SK-N-SH (cell line): ENCODE results near the gene HECTD4. TPM values are rescaled to one million over a fixed set of nuclear protein-coding genes. Genes with fewer than 3 reads are reported as not detected.

Source experiments
- CTCF ChIA-PET: fragments of 300-600, 350-600 bp; formaldehyde crosslinking; extraction: SDS; loops from one replicate; lab custom pipeline; 2021; lab: Yijun Ruan, JAX
- POLR2A ChIA-PET: fragments of 350-600 bp; sonication (Branson Sonifier 250); formaldehyde crosslinking; extraction: SDS; loops from one replicate; lab custom pipeline; 2020; ENCODE audit warnings: antibody characterized with exemption, inconsistent platforms; lab: Yijun Ruan, JAX
- DNase-seq: peaks from one replicate; pipeline ENCODE4 v3.0.0; 2012
- H2AFZ ChIP-seq: fragments of 200-600 bp; sonication (generic); 2 replicates; pipeline ENCODE4 v1.8.1; 2016; ENCODE audit warnings: antibody characterized with exemption, mild to moderate bottlenecking, low read depth
- H3F3A ChIP-seq: fragments of 200-600 bp; sonication (generic); replicated peaks from 2 replicates; pipeline ENCODE3; 2016; ENCODE audit warnings: antibody characterized with exemption, mild to moderate bottlenecking; ENCODE audit not compliant: insufficient read depth
- H3K27ac ChIP-seq, 2 experiments: fragments of 200-500 bp in 1 of 2; fragments of 200-600 bp in 1 of 2; sonication (Bioruptor generic) in 1 of 2; sonication (generic), shearing (Covaris generic) in 1 of 2; 2 replicates each; pipeline versions ENCODE4 v1.5.1 to v1.6.1; 2014 to 2016; ENCODE audit warnings: low read depth in 2 of 2, inconsistent platforms in 1 of 2, low read length in 1 of 2, mild to moderate bottlenecking in 1 of 2, mixed read lengths in 1 of 2
- H3K27me3 ChIP-seq: fragments of 200-600 bp; sonication (generic), shearing (Covaris generic); 2 replicates; pipeline ENCODE4 v1.6.1; 2016; ENCODE audit warnings: mixed run types; ENCODE audit not compliant: insufficient read depth
- H3K36me3 ChIP-seq, 2 experiments: fragments of 200-500 bp in 1 of 2; fragments of 200-600 bp in 1 of 2; sonication (Bioruptor generic) in 1 of 2; sonication (generic) in 1 of 2; replicated peaks in 1 of 2; 2 replicates each; pipeline versions ENCODE3 to v1.5.1; 2014 to 2016; ENCODE audit warnings: low read length in 1 of 2, mild to moderate bottlenecking in 1 of 2; ENCODE audit not compliant: insufficient read depth in 2 of 2, control insufficient read depth in 1 of 2
- H3K4me1 ChIP-seq, 2 experiments: fragments of 200-500 bp in 1 of 2; fragments of 200-600 bp in 1 of 2; sonication (Bioruptor generic) in 1 of 2; sonication (generic), shearing (Covaris generic) in 1 of 2; 2 replicates each; pipeline versions ENCODE4 v1.5.1 to v1.6.1; 2014 to 2016; ENCODE audit warnings: low read depth in 1 of 2, low read length in 1 of 2, mixed run types in 1 of 2; ENCODE audit not compliant: insufficient read depth in 2 of 2, control insufficient read depth in 1 of 2
- H3K4me2 ChIP-seq: fragments of 200-600 bp; sonication (generic), shearing (Covaris generic); 2 replicates; pipeline ENCODE4 v1.6.1; 2017; ENCODE audit warnings: mixed run types
- H3K4me3 ChIP-seq, 2 experiments: fragments of 200-500 bp in 1 of 2; fragments of 200-600 bp in 1 of 2; sonication (Bioruptor generic) in 1 of 2; sonication (generic), shearing (Covaris generic) in 1 of 2; 2 replicates each; pipeline versions ENCODE4 v1.5.1 to v1.8.1; 2014 to 2016; ENCODE audit warnings: low read depth in 2 of 2, inconsistent platforms in 1 of 2, low read length in 1 of 2, mild to moderate bottlenecking in 1 of 2, mixed read lengths in 1 of 2, moderate library complexity in 1 of 2
- H3K79me2 ChIP-seq: fragments of 200-600 bp; sonication (generic); 2 replicates; pipeline ENCODE4 v1.8.1; 2017; ENCODE audit warnings: mild to moderate bottlenecking; ENCODE audit not compliant: insufficient read depth
- H3K9ac ChIP-seq: fragments of 200-600 bp; sonication (generic); 2 replicates; pipeline ENCODE4 v1.6.1; 2017; ENCODE audit warnings: mixed run types
- H3K9me2 ChIP-seq: fragments of 200-600 bp; sonication (generic); 2 replicates; pipeline ENCODE4 v1.6.1; 2017; ENCODE audit warnings: mixed run types
- H3K9me3 ChIP-seq: fragments of 200-600 bp; sonication (generic); 2 replicates; pipeline ENCODE4 v1.6.1; 2017; ENCODE audit warnings: mixed run types, mild to moderate bottlenecking, moderate library complexity
- H4K20me1 ChIP-seq: fragments of 200-600 bp; sonication (generic); 2 replicates; pipeline ENCODE4 v1.6.1; 2017; ENCODE audit warnings: mild to moderate bottlenecking, mixed run types; ENCODE audit not compliant: insufficient read depth
- CHD2 ChIP-seq: fragments of 150-350 bp; IDR thresholded peaks from 2 replicates; pipeline ENCODE4 v1.6.1; 2018; ENCODE audit warnings: low read length; ENCODE audit not compliant: partially characterized antibody
- CTCF ChIP-seq: fragments of 200-600 bp; sonication (generic); IDR thresholded peaks from 2 replicates; pipeline ENCODE4 v1.6.1; 2017; ENCODE audit warnings: antibody characterized with exemption, mild to moderate bottlenecking, moderate library complexity
- ELF1 ChIP-seq: IDR thresholded peaks from 2 replicates; pipeline ENCODE4 v1.4.0; 2012
- FOSL2 ChIP-seq: IDR thresholded peaks from 2 replicates; pipeline ENCODE4 v1.4.0; 2012; ENCODE audit warnings: low read depth, mild to moderate bottlenecking, moderate library complexity, borderline replicate concordance
- FOXJ3 ChIP-seq: sonication (generic); formaldehyde crosslinking; IDR thresholded peaks from 2 replicates; pipeline ENCODE4 v1.5.1; 2020; ENCODE audit warnings: mild to moderate bottlenecking, missing genetic modification reagents
- FOXM1 ChIP-seq: IDR thresholded peaks from 2 replicates; pipeline ENCODE4 v1.4.0; 2012; ENCODE audit warnings: low read depth, mild to moderate bottlenecking
- GATA2 ChIP-seq: sonication (generic); formaldehyde crosslinking; IDR thresholded peaks from 2 replicates; pipeline ENCODE4 v1.5.0; 2020; ENCODE audit warnings: mild to moderate bottlenecking, missing genetic modification reagents
- JUND ChIP-seq: IDR thresholded peaks from 2 replicates; pipeline ENCODE4 v1.4.0; 2012
- MXI1 ChIP-seq: IDR thresholded peaks from 2 replicates; pipeline ENCODE4 v1.6.1; 2012; ENCODE audit warnings: mild to moderate bottlenecking, low read depth, low read length, improper control_type of control experiment
- NRF1 ChIP-seq: IDR thresholded peaks from 2 replicates; pipeline ENCODE4 v1.6.1; 2012; ENCODE audit warnings: low read depth, mild to moderate bottlenecking, low read length
- POLR2AphosphoS5 ChIP-seq: IDR thresholded peaks from 2 replicates; pipeline ENCODE4 v1.6.1; 2012; ENCODE audit warnings: low read depth, low read length
- RAD21 ChIP-seq: IDR thresholded peaks from 2 replicates; pipeline ENCODE4 v1.6.1; 2012; ENCODE audit warnings: mild to moderate bottlenecking, low read length
- SIN3A ChIP-seq: IDR thresholded peaks from 2 replicates; pipeline ENCODE4 v1.6.1; 2012; ENCODE audit warnings: low read depth, mild to moderate bottlenecking, low read length, moderate library complexity, borderline replicate concordance
- SMC3 ChIP-seq: IDR thresholded peaks from 2 replicates; pipeline ENCODE4 v1.6.1; 2012; ENCODE audit warnings: low read depth, low read length, improper control_type of control experiment
- TEAD4 ChIP-seq: IDR thresholded peaks from 2 replicates; pipeline ENCODE4 v1.4.0; 2012; ENCODE audit warnings: mild to moderate bottlenecking, borderline replicate concordance; ENCODE audit not compliant: insufficient read depth
- USF1 ChIP-seq: IDR thresholded peaks from 2 replicates; pipeline ENCODE4 v1.4.0; 2012; ENCODE audit warnings: low read depth, borderline replicate concordance
- USF2 ChIP-seq: fragments of 150-350 bp; IDR thresholded peaks from 2 replicates; pipeline ENCODE4 v1.6.1; 2017; ENCODE audit warnings: antibody characterized with exemption, low read length, low read depth, borderline replicate concordance
- YY1 ChIP-seq: IDR thresholded peaks from 2 replicates; pipeline ENCODE4 v1.4.0; 2012; ENCODE audit warnings: low read depth, mild to moderate bottlenecking
- WGBS: methylation state at CpG from one replicate; pipeline ENCODE4 v1.1.6; 2017; ENCODE audit warnings: low lambda C conversion rate; 5-methylcytosine and 5-hydroxymethylcytosine counted together
- polyA plus RNA-seq, 3 experiments: library from polyadenylated mRNA; depleted of rRNA; stranded (reverse); fragments of >200 nt; gene quantifications; 2 replicates each; pipeline ENCODE4 v1.2.3, GENCODE V29; 2012
- TF ChIP-seq, protein P1 (sequence below): IDR thresholded peaks from 2 replicates; pipeline ENCODE4 v1.4.0; 2012; ENCODE audit warnings: low read depth, borderline replicate concordance

HECTD4 gene
- polyA plus RNA-seq, 1 of the 3 experiments (the other 2 are of a cell fraction) = 14.6 TPM

DNA sequence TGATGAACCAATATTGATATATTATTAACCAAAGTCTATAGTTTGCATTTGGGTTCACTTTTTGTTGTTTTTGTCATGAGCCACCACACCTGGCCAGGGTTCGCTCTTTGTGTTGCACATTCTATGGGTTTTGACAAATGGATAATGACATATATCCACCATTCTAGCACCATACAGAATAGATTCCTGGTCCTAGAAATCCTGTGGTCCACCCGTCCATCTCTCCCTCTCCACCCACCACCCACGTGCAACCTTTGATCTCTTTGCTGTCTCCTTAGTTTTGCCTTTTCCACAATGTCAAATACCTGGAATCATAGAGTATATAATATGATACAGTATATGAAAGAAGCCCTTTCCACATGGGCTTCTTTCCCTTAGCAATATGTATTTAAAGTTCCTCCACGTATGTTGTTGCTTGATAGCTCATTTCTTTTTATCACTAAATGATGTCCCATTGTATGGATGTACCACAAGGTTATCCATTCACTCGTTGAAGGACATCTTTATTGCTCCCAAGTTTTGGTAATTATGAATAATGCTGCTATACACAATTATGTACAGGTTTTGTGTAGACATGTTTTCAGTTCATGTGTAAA is 19.8 kb upstream of the HECTD4 start:
- DNase-seq = no peak
- no peaks in the 10 kb centered on the region for H3K9me2 ChIP-seq
- H3K9ac ChIP-seq = no peak overlapping the region
- no peak overlapping the region for H3K27ac ChIP-seq
- peaks cover 8% of the 10 kb centered on the region; the same call in 1 of the 2 replicates for H3K79me2 ChIP-seq
- no peaks in the 10 kb centered on the region for H3K9me3 ChIP-seq
- no peaks in the 10 kb centered on the region for H3K27me3 ChIP-seq
- ChIA-PET POLR2A (no interaction called here), CTCF (interaction anchor here (0.7 to 2.3 kb wide), 3 partner anchors 9 to 158 kb away, joined by 3 to 8 read pairs (median 5); no protein-coding TSS in a partner anchor)
- TF ChIP-seq FOSL2 = no peak
- no peak for TF ChIP-seq USF1
- TF ChIP-seq YY1 = no peak
- TF ChIP-seq FOXJ3 (CRISPR knock-in tag) = no peak
- no peak for TF ChIP-seq GATA2
- 55% methylated on average over 5 of the region's 5 CpGs for WGBS
- H3K4me1 ChIP-seq = peaks cover 2 to 6% of the 10 kb centered on the region in 2 experiments; a peak in 3 of 4 replicates
- H3F3A ChIP-seq = peaks cover 46% of the 10 kb centered on the region
- H4K20me1 ChIP-seq = peaks cover 28% of the 10 kb centered on the region
- peaks cover 27 to 32% of the 10 kb centered on the region in 2 experiments for H3K36me3 ChIP-seq
- no peak overlapping the region for H2AFZ ChIP-seq
- H3K4me3 ChIP-seq = no peak overlapping the region
- no peak overlapping the region for H3K4me2 ChIP-seq

- no peaks in the 10 kb centered on the region for H3K9me2 ChIP-seq
- no peak overlapping the region for H3K9ac ChIP-seq
- H3K27me3 ChIP-seq = no peaks in the 10 kb centered on the region
- no peak overlapping the region for H3K27ac ChIP-seq
- peaks cover 38% of the 10 kb centered on the region for H3F3A ChIP-seq
- peaks cover 18% of the 10 kb centered on the region for H4K20me1 ChIP-seq
- peaks cover 17 to 23% of the 10 kb centered on the region in 2 experiments for H3K36me3 ChIP-seq
- no peaks in the 10 kb centered on the region for H3K79me2 ChIP-seq
- no peak overlapping the region for H3K4me2 ChIP-seq
- no peak for DNase-seq
- H3K4me1 ChIP-seq = no peaks in the 10 kb centered on the region; a peak in 1 of 4 replicates
- WGBS = 85% methylated on average over 5 of the region's 5 CpGs
- H3K9me3 ChIP-seq = no peaks in the 10 kb centered on the region
- ChIA-PET CTCF (interaction anchor here (0.7 to 2.3 kb wide), 2 partner anchors 14 to 203 kb away, joined by 3 to 8 read pairs; no protein-coding TSS in a partner anchor), POLR2A (no interaction called here)
- H3K4me3 ChIP-seq = no peak overlapping the region
- TF ChIP-seq GATA2 = no peak
- TF ChIP-seq, protein P1, sequence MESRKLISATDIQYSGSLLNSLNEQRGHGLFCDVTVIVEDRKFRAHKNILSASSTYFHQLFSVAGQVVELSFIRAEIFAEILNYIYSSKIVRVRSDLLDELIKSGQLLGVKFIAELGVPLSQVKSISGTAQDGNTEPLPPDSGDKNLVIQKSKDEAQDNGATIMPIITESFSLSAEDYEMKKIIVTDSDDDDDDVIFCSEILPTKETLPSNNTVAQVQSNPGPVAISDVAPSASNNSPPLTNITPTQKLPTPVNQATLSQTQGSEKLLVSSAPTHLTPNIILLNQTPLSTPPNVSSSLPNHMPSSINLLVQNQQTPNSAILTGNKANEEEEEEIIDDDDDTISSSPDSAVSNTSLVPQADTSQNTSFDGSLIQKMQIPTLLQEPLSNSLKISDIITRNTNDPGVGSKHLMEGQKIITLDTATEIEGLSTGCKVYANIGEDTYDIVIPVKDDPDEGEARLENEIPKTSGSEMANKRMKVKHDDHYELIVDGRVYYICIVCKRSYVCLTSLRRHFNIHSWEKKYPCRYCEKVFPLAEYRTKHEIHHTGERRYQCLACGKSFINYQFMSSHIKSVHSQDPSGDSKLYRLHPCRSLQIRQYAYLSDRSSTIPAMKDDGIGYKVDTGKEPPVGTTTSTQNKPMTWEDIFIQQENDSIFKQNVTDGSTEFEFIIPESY = no peak
- no peak for TF ChIP-seq JUND
- no peak for TF ChIP-seq POLR2AphosphoS5
- no peak for TF ChIP-seq NRF1
- TF ChIP-seq SIN3A = no peak
- TF ChIP-seq YY1 = no peak
- TF ChIP-seq SMC3 = no peak
- TF ChIP-seq TEAD4 = no peak
- no peak for TF ChIP-seq CTCF
- no peak for TF ChIP-seq FOSL2
- no peak for TF ChIP-seq CHD2
- no peak for TF ChIP-seq ELF1
- no peak for TF ChIP-seq MXI1
- no peak for TF ChIP-seq USF2
- no peak for TF ChIP-seq RAD21
- no peak for TF ChIP-seq FOXM1
- no peak overlapping the region for H2AFZ ChIP-seq
Measured at GRCh38 chr12:112401054-112401453, 18.8 kb upstream of the HECTD4 start.
